NOMO-1 treated with DMSO at 0.1 percent for 48 hours (cell line): ENCODE data around the gene FXR2.
A peak's percentile ranks its signal among the peaks of the same experiment; 100 is the strongest.

Experiments used
- DNase-seq: peaks from one replicate; lab custom pipeline; 2025; ENCODE audit not compliant: unreplicated experiment; lab: John Stamatoyannopoulos, UW

The FXR2 gene

DNA sequence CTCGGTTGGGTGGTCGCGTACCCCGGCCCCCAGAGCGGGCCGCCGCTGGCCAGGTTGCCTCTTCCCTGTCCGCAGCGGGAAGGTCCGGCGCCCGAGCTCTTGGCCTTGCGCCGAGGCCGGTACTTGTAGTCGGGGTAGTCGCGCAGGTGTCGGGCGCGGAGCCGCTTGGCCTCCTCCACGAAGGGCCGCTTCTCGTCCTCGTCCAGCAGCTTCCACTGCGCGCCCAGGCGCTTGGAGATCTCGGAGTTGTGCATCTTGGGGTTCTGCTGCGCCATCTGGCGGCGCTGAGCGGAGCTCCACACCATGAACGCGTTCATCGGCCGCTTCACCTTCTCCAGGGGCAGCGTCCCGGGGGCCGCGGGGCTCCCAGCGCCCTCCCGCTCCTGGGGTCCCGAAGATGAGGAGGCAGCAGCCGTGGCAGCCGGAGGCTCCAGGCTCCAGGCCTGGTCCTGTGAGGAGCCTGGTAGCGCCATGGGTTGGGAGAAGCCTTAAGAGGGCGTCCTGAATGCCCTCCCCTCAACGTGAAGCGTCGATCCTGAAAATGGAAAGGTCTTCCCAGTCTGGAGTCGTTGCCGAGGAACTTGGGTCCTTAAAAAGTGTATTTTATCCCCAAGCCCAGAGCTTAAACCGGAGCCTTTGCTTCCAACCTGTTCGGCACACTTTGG lies 25.4 kb downstream of the FXR2 start:
- DNase-seq: peak; percentile 63

DNA sequence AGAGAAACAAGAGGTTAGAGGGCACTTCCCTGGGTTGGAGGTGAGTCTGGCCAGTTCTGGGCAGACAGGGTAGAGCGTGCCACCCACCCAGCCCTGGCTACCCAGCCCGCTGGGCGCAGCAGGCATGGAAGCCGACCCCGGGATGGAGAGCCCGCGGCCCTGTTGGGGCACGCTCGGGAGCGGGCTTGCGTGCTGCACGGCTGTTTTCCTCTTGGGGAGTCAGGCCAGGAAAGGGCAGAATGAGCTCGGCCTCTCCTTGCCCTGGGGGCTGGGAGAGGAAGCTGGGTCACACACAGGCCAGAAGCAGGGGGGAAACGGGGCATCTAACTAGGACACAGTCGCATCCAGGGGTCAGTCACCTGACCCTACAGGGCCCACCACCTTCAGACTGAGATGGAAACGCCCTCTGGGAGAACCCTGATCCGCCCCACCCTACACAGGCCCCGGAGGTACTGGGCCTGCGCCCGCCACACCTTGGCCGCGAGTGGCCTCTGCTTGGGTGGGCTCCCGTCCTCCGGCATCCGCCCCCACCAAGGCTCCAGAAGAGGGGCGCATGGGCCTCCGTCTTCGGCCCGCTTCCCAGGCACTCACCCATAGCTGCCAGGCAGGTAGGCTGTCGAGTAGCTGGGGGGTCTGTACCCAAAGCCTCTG lies 26.0 kb downstream of the FXR2 start:
- DNase-seq: no peak

DNA sequence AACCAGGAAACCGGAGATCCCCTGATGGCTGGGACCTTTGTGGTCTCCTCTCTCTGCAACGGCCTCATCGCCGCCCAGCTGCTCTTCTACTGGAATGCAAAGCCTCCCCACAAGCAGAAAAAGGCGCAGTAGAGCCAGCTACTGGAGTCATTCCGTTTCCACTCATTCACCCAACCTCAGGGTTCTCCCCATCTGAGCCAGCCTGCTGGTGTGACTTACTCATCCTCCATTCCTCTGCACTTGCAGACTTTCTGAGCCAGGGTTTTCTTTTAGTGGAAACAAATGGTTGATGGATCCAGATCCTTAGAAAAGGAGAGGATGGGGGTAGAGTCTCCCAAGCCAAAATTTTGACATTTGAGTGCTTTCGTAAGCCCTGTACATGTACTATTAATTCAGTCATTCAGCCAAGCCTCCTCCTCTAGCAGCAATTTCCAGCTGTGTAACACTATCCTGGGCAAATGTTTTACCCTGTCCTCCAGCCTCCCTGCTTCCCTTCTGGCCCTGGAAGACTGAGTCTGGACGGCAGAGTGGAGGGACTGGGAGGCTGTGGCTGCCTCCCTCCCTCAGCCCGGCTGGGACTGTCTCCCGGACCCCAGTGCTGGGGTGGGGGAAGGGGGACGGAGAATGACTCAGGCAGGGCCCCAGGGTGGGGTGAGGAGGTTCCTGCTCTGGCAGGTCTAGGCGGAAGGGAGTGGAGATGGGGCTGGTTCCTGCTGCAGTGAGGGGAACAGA lies 27.1 kb downstream of the FXR2 start:
- DNase-seq: peak; percentile 25

DNA sequence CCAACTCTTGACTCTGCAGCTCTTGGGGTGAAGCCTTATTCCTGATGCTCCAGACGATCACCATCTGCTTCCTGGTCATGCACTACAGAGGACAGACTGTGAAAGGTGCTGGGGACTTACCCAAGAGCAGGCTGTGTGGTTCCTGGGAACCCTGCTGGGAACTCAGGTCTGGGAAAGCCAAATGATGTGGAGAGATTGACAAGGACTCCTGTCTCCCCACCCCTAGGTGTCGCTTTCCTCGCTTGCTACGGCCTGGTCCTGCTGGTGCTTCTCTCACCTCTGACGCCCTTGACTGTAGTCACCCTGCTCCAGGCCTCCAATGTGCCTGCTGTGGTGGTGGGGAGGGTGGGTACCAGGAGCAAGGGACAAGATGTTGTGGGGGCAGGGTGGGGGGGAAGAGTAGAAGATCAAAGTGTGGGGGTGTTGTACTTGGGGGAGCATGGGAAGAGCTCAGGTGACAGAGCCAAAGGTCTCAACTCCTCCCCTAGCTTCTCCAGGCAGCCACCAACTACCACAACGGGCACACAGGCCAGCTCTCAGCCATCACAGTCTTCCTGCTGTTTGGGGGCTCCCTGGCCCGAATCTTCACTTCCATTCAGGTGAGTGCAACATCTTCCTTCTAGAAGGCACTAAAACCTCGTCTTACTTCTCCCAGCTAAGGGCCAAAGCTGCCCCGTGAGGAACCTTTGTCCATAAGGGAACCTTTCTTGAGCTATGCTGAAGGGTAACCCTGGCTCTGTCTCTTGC lies 27.9 kb downstream of the FXR2 start:
- DNase-seq: no peak

DNA sequence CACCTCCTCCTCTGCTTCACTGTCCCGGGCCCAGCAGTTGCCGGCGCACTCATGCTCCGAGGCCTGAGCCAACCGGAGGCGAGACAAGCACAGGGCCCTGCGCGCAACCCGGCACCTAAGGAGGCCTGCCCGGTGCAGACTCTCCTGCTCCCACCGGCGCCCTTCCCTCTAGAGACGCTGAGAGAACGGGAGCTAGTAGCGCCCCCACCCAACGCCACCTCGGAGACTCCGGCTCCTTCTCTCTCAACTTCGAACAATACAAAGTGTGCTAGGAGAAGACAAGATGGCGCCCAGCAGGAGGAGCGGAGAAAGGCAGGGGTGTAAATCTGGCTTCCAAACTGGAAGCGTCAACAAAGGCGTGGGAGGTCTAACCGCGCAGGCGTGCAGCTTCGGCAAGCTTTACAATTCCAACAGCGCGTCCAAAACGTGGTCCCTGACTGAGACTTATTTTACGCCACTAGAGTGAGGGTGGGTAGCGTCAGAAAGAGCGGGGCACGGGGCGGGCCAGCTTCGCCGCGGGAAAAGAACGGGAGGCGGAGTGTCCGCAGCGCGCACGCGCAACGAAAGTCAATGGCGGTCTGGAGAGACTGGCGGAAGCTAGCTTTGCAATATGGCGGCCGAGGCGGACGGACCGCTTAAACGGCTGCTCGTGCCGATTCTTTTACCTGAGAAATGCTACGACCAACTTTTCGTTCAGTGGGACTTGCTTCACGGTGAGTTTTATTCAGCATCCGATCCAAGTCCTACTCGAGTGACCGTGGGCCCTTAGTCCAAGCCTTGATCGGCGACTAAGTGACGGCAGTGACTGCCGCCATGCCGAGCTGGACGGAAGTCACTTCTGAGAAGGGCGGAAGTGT lies 31.2 kb downstream of the FXR2 start, which contains the start of gene MPDU1:
Gene MPDU1 (plus strand): TSS at position 600 of the 857 bp plus-strand sequence. CDS start 11 bp downstream, at position 611.
- DNase-seq: peak; percentile 97

DNA sequence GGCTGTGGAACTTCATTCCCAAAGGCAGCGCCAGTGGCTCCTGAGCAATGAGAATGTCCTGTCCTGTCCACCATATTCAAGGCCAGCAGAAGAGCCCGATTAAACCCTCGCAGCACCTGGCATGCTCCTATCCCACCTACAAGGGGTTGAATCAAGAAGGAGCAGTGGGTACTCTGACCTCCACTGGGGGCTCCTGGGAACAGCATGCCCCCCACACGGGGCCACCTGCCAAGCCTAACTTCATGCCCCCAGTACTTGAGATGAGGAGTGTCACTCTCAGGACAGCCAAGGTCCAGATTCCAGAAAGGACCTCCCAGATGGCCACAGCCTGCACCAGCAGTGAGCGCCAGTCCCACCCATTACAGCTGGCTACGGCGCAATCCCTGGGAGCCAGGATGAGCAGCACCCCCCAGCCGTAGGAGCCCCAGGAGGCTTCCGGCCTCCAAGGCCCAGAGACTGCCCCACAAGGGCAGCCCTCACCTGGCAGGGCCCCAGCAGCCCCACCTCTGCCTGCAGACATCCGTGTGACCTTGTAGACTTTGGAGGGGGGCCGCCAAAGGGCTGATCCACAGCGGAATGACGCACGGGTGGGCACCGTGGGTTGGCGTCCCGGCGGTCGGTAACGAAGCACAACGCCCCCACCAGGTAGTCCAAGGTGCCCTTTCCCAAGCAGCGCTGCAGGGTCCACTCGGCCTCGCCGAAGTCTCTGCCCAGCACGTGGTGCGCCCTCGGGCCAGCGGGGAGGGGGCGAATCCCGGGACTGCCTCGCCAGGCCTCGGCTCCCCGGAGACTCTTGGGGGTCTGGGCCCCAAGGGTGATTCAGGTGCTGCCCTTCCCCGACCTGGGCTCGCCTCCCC lies 32.1 kb downstream of the FXR2 start:
- no peak for DNase-seq

DNA sequence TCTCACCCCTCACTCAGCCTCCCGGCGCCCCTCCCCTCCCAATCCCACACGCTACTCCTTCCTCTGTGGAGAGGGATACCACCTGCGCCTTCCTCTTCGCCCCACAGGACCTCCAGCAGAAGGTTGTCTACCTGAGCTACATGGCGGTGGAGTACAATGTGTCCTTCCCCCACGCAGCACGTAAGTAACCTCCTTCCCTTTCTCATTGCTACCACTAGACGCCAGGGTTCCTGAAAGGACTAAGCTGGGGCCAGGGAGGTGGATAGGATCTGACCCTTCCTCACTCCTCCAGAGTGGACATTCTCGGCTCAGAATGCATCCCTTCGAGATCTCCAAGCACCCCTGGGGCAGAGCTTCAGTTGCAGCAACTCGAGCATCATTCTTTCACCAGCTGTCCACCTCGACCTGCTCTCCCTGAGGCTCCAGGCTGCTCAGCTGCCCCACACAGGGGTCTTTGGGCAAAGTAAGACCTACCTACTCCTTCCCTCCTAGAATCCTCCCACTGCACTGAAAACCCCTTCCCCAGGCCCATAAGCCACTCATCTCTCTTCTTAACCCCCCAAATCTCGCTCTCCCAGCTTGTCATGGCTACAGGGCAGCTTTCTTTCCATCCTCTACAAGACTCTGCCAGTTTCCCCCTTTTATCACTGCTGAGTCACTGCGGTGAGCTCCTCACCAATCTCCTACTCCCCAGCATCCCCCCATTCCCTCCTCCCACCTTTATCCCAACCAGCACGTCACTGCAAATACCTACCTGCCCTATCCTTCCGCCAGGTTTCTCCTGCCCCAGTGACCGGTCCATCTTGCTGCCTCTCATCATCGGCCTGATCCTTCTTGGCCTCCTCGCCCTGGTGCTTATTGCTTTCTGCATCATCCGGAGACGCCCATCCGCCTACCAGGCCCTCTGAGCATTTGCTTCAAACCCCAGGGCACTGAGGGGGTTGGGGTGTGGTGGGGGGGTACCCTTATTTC lies 33.8 kb downstream of the FXR2 start:
- DNase-seq: peak; percentile 29

DNA sequence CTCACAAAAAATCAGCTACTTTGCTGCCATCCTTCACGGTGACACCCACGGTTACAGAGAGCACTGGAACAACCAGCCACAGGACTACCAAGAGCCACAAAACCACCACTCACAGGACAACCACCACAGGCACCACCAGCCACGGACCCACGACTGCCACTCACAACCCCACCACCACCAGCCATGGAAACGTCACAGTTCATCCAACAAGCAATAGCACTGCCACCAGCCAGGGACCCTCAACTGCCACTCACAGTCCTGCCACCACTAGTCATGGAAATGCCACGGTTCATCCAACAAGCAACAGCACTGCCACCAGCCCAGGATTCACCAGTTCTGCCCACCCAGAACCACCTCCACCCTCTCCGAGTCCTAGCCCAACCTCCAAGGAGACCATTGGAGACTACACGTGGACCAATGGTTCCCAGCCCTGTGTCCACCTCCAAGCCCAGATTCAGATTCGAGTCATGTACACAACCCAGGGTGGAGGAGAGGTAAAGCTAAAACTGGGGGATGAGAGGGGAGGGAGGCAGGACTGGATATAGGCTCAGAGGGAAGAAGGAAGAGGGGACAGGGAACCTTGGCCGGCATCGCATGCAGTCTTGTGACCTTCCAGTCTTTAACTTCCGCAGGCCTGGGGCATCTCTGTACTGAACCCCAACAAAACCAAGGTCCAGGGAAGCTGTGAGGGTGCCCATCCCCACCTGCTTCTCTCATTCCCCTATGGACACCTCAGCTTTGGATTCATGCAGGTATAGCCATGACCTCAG lies 34.7 kb downstream of the FXR2 start:
- no peak for DNase-seq

DNA sequence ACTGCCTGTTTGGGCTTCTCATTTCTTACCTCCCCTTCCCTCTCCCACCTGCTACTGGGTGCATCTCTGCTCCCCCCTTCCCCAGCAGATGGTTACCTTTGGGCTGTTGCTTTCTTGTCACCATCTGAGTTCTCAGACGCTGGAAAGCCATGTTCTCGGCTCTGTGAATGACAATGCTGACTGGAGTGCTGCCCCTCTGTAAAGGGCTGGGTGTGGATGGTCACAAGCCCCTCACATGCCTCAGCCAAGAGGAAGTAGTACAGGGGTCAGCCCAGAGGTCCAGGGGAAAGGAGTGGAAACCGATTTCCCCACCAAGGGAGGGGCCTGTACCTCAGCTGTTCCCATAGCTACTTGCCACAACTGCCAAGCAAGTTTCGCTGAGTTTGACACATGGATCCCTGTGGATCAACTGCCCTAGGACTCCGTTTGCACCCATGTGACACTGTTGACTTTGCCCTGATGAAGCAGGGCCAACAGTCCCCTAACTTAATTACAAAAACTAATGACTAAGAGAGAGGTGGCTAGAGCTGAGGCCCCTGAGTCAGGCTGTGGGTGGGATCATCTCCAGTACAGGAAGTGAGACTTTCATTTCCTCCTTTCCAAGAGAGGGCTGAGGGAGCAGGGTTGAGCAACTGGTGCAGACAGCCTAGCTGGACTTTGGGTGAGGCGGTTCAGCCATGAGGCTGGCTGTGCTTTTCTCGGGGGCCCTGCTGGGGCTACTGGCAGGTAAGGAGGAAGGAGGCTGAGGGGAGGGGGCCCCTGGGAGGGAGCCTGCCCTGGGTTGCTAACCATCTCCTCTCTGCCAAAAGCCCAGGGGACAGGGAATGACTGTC lies 35.5 kb downstream of the FXR2 start, which contains the start of gene CD68:
Gene CD68 (plus strand): TSS at position 638 of the 833 bp plus-strand sequence. CDS start 40 bp downstream, at position 678.
- peak; percentile 99 for DNase-seq

DNA sequence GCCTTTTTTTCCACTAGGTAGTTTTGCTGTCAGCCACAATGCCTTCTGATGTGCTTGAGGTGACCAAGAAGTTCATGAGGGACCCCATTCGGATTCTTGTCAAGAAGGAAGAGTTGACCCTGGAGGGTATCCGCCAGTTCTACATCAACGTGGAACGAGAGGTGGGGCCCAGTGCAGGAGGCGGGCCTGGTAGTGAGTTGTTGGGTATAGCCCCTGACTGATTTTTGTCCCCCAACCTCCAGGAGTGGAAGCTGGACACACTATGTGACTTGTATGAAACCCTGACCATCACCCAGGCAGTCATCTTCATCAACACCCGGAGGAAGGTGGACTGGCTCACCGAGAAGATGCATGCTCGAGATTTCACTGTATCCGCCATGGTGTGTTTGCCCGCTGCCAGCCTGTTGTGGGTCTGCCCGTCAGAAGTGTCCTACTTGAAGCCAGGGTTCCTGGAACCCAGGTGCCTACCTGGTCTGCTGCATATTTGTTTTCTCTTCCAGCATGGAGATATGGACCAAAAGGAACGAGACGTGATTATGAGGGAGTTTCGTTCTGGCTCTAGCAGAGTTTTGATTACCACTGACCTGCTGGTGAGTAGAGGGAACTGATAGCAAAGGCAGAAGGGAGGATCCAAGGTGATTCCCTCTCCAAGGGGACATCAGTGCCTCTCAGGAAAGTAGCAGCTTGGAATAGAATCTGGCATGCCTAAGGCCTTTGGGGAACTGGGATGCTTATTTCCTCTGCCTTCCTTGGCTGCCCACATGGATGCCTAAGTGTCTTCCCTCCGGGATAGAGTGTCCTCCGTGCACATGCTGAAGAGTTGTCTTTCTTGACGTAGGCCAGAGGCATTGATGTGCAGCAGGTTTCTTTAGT lies 37.1 kb downstream of the FXR2 start:
- no peak for DNase-seq

DNA sequence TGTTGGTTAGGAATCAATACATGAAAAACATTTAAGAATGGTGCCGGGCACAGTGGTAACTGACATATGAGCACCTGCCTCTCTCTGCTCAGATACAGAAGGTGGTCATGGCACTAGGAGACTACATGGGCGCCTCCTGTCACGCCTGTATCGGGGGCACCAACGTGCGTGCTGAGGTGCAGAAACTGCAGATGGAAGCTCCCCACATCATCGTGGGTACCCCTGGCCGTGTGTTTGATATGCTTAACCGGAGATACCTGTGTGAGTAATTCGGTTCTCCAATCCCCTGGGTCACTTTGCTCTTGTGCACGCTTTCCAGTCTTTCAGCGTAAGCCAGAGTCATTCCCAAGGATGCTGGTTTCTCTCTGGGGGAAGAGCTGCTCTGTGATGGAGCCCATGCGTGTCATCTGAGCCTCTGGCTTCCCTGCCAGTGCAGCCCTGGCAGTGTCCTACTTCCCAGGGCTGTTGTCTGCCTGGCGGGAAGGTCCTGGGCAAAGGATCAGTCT lies 38.2 kb downstream of the FXR2 start:
- no peak for DNase-seq

DNA sequence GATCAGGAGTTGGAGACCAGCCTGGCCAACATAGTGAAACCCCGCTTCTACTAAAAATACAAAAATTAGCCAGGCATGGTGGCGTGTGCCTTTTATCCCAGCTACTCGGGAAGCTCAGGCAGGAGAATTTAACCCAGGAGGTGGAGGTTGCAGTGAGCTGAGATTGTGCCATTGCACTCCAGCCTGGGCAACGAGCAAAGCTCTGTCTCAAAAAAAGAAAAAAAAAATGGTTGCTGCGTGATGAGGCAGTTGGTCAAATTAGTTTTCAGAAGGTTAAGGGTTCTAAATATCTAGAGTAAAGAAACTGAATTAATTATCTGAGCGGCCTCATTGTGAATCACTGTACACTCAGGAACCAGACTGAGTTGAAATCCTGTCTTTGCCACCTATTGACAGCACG lies 38.7 kb downstream of the FXR2 start:
- DNase-seq: no peak

DNA sequence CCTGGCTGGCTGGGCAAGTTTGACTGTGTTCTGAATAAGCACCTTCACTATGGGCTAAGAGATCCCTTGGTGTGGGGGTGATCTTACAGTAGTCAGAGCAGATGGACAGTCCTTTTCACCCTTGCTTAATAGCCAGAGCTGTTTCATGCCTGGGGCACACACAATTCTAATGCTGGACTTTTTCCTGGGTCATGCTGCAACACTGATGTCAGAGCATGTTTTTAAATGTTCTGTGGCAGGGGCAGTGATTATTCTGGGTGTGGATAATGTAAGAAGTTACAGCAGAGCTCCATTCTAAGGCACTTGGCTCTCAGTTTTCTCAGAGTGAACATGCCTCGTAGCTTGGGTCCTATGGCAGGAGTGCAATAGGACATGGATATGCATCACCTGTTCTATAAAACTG lies 39.2 kb downstream of the FXR2 start:
- DNase-seq: no peak

DNA sequence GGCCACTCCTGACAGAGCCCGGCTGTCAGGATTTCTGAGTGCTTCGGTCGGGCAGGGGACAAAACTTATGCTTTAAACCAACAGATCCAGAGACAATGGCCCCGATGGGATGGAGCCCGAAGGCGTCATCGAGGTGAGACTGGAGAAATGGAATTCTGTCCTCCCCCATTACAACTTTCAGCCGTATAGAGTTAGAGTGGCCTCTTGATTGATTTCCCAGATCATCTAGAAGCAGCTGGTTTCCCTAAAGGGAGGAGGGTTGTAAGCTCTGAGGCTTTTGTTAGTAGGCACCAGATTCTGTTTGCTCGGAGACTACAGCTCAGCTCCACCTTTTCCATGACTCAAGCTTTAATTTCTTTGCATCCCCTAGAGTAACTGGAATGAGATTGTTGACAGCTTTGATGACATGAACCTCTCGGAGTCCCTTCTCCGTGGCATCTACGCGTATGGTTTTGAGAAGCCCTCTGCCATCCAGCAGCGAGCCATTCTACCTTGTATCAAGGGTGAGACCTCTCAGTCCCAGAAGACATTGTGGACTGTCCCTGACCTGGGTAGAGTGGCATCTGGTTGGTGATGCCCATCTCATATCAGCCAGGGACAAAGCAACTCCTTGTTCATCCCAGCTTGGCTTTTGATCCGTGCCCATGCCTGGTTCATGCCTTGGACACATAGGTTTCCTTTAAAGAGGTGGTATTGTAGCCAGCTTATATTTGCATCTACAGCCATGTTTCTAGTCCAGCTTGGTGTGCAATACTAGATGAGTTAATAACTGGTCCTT lies 40.3 kb downstream of the FXR2 start:
- DNase-seq: no peak
